ENCODE measurements around the gene THOC5.

DNA sequence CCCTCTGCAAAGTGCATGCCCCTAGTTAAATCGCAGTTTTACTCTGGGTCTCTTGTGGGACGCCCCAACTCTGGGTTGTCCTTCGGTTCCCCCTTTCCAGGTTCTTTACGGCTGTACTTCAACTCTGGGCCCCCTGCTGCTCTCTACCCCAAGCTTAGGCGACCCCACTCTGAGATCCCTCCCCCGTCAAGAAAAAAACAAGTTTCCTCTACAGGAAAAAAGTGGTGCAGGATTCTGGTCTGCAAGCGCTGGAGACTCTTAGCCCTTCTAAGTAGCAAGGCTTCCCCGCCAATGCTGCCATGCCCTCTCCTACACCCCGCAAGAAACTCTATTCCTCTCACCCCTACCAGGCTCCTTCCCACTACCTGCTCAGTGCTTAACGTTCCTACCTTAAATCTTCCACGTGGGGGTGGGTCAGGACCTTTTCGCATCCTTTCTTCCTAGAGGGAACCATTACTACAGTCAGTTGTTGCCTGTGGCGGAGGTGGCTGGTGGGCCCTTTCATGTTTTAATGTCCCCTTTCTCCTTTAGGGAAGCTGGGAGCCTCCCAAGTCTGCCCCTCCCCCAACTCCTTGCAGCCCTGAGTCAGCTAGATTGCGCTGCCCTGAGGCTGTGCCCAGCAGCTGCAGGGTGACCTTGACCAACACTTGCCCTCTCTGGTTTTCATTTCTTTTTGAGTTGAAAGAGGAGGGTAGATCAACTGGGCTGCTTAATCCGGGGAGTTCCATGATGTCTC, 72.1 kb downstream of the THOC5 start:
- TF ChIP-seq, protein P1, sequence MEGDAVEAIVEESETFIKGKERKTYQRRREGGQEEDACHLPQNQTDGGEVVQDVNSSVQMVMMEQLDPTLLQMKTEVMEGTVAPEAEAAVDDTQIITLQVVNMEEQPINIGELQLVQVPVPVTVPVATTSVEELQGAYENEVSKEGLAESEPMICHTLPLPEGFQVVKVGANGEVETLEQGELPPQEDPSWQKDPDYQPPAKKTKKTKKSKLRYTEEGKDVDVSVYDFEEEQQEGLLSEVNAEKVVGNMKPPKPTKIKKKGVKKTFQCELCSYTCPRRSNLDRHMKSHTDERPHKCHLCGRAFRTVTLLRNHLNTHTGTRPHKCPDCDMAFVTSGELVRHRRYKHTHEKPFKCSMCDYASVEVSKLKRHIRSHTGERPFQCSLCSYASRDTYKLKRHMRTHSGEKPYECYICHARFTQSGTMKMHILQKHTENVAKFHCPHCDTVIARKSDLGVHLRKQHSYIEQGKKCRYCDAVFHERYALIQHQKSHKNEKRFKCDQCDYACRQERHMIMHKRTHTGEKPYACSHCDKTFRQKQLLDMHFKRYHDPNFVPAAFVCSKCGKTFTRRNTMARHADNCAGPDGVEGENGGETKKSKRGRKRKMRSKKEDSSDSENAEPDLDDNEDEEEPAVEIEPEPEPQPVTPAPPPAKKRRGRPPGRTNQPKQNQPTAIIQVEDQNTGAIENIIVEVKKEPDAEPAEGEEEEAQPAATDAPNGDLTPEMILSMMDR (IDR thresholded peaks at IDR 0.05) = no peak
- TF ChIP-seq POLR2AphosphoS5 (IDR thresholded peaks at IDR 0.05) (no peak), POLR2A (IDR thresholded peaks at IDR 0.05) (no peak)

Data from breast epithelium (tissue), 3 donors.